LNCAP (cell line): Measurements from ENCODE around the gene APBA3.

Experiments
- CTCF ChIP-seq: fragments of 450-650 bp; IDR thresholded peaks from 2 replicates; pipeline ENCODE4 v1.5.1; 2017; ENCODE audit warnings: mild to moderate bottlenecking

APBA3 gene

DNA sequence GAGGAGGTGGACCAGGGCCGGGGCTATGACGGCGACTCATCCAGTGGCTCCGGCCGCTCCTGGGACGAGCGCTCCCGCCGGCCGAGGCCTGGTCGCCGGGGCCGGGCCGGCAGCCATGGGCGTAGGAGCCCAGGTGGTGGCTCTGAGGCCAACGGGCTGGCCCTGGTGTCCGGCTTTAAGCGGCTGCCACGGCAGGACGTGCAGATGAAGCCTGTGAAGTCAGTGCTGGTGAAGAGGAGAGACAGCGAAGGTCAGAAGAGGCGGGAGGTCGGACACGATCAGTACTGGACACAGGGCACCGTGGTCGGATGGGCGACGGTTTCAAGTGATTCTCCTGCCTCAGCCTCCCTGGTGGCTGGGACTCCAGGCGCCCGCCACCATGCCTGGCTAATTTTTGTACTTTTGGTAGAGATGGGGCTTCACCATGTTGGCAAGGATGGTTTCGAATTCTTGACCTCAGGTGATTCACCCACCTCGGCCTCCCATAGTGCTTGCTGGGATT lies 31.0 kb downstream of the APBA3 start:
- no peak for TF ChIP-seq CTCF

- TF ChIP-seq CTCF, result no peak
Observed at GRCh38 chr19:3725640-3726310, 35.7 kb downstream of the APBA3 start.

- no peak for TF ChIP-seq CTCF
Observed at GRCh38 chr19:3725121-3725520, 36.4 kb downstream of the APBA3 start.

GRCh38 chr19:3723883-3724282 lies 37.6 kb downstream of the APBA3 start:
- TF ChIP-seq CTCF, result no peak

DNA sequence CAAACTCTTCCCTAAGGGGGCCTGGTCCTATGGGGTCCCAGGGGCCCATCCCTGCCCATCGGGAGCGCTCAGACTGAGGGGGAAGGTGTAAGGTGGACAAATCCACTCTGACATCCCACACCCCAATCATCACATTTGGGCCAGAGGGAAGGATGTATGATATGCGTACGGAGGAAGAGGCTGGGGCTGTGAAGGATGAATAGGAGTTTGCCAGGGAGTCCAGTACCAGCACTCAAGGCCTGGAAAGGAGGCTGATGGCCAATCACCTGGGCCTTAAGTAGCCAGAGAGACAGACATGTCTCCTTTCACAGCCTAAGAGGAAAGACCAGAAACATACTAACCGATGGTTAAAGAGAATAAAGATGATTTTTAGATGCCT lies 38.4 kb downstream of the APBA3 start:
- TF ChIP-seq CTCF, result no peak

DNA sequence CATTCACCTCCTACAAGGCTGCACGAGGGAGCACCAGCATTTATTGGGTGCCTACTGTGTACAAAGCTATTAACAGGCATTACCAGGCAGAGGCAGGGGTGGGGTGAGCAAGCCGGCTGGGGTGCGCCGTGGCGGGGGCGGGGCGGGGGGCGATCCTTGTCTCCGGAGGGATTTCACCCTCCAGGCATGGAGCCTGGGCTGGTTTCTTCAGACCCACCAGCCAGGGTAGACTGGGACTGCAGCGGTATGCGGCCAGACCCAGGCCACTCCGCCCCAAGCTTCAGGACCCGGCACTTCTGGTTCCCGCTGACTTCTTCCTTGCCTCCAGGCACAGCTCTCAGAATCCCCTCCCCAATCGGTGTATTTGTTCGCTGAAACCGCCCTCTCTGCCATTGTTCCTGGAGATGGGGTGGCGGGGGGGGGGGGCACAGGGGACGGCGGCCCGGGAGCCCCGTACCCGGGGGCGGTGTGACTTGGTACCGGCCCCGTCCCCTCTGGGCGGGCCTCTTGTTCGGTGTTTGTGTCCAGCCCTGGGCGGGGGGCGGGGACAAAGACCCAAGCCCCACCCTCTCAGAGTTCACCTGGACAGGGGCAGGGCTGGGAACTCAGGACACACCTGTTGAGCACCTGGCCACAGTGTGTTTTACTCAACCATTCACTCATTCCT lies 38.9 kb downstream of the APBA3 start:
- TF ChIP-seq CTCF, result no peak

GRCh38 chr19:3721887-3722442 lies 39.5 kb downstream of the APBA3 start:
- TF ChIP-seq CTCF, result no peak
